ENCODE data around the gene TM6SF1. TPM values are rescaled to one million over a fixed set of nuclear protein-coding genes. Genes with fewer than 3 reads are reported as not detected.
"Not testable (repeated sequence)": the region's sequence is repeated elsewhere in the genome, so short reads cannot be mapped to it uniquely, and the experiment has no call there.

Gene TM6SF1
- total RNA-seq, 4 donors from 2014 or later, result 2.0 to 3.5 (median 2.4) TPM

GRCh38 chr15:83068054-83068453 lies 39.4 kb upstream of the TM6SF1 start:
- no peak for DNase-seq (ENCODE audit: low spot score in 2 of 2)
- intact Hi-C loops (cut with DNase I; ENCODE audit: low total_unique reads), result no loop called here
- 80 to 83% methylated on average over 6 of the region's 6 CpGs for WGBS, 2 donors

DNA sequence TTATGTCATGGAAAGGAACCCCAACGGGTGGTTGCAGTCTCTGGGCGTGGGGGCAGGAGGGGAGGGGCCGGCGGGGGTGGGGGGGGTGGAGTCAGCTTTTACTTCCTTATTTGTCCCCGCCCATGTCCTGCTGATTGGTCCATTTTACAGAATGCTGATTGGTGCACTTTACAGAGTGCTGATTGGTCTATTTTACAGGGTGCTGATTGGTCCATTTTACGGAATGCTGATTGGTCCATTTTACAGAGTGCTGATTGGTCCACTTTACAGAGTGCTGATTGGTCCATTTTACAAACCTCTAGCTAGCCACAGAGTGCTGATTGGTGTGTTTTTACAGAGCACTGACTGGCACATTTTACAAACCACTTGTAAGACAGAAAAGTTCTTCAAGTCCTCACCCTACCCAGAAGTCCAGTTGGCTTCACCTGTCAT lies 38.2 kb upstream of the TM6SF1 start:
- DNase-seq (ENCODE audit: low spot score in 2 of 2); intact Hi-C loops (cut with DNase I; ENCODE audit: low total_unique reads); H3K4me3 ChIP-seq (ENCODE audit: low read depth, poor library complexity, severe bottlenecking): not testable (repeated sequence)
- 51 to 54% methylated on average over 6 of the region's 6 CpGs for WGBS, 2 donors

More at GRCh38 chr15:83068054-83068453, 39.4 kb upstream of the TM6SF1 start:
- no peak overlapping the region for H3K4me3 ChIP-seq (ENCODE audit: low read depth, poor library complexity, severe bottlenecking)
- no peak for TF ChIP-seq POLR2A (IDR thresholded peaks at IDR 0.05)
- no peak for TF ChIP-seq CTCF (IDR thresholded peaks at IDR 0.05)

GRCh38 chr15:83077491-83078230 lies 29.8 kb upstream of the TM6SF1 start:
- H3K4me3 ChIP-seq (ENCODE audit: low read depth, poor library complexity, severe bottlenecking), result no peak overlapping the region
- WGBS, 2 donors, result 51 to 56% methylated on average over 5 of the region's 5 CpGs
- intact Hi-C loops (cut with DNase I; ENCODE audit: low total_unique reads), result no loop called here
- DNase-seq (ENCODE audit: low spot score in 2 of 2), result no peak
- TF ChIP-seq POLR2A (IDR thresholded peaks at IDR 0.05), result no peak
- TF ChIP-seq CTCF (IDR thresholded peaks at IDR 0.05), result no peak

- no peak for TF ChIP-seq POLR2A (IDR thresholded peaks at IDR 0.05)
- TF ChIP-seq CTCF (IDR thresholded peaks at IDR 0.05), result no peak
- DNase-seq (ENCODE audit: low spot score in 2 of 2), result no peak
- 67% methylated on average over 7 of the region's 7 CpGs for WGBS, 2 donors
- no peak overlapping the region for H3K4me3 ChIP-seq (ENCODE audit: low read depth, poor library complexity, severe bottlenecking)
- intact Hi-C loops (cut with DNase I; ENCODE audit: low total_unique reads), result no loop called here
Observed at GRCh38 chr15:83078712-83079111, 28.7 kb upstream of the TM6SF1 start.

DNA sequence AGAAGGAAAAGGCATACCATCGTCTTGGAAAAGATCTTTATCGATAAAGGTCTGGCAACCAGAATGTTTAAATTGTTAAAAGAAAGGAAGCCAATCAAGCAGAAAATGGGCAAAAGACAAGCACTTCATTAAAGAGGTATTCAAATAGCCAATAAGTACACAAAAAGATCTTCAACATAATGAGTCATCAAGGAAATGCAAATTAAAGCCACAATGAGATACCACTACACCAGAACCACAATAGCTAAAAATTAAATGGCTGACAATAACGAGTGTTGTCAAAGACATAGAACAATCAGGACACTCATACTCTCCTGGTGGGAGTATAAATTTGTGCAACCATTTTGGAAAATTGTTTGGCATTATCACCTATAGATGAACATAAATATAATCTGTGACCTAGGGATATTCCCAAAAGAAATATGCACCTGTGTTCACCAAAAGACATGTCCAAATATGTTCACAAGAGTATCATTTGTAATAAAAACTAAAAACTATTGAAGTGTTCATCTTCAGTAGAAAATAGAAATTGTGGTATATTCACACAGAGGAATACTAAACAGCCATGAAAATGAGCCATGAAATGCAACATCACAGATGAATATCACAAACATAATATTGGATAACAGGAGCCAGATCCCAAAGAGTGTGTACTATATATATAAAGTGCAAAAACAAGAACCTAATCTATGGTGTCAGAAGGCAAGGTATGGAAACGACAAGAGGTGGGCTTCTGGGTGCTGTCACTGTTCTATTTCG lies 26.0 kb upstream of the TM6SF1 start:
- intact Hi-C loops (cut with DNase I; ENCODE audit: low total_unique reads), result no loop called here
- TF ChIP-seq POLR2A (IDR thresholded peaks at IDR 0.05) (no peak), CTCF (IDR thresholded peaks at IDR 0.05) (no peak)
- WGBS, 2 donors, result 73 to 79% methylated on average over 5 of the region's 5 CpGs

GRCh38 chr15:83082730-83083386 lies 24.6 kb upstream of the TM6SF1 start:
- no peak overlapping the region for H3K4me3 ChIP-seq (ENCODE audit: low read depth, poor library complexity, severe bottlenecking)
- TF ChIP-seq CTCF (IDR thresholded peaks at IDR 0.05), result no peak
- TF ChIP-seq POLR2A (IDR thresholded peaks at IDR 0.05), result no peak
- intact Hi-C loops (cut with DNase I; ENCODE audit: low total_unique reads), result no loop called here
- 68 to 77% methylated on average over 5 of the region's 5 CpGs for WGBS, 2 donors
- no peak for DNase-seq (ENCODE audit: low spot score in 2 of 2)

More for the DNA sequence above, 26.0 kb upstream of the TM6SF1 start:
- no peak overlapping the region for H3K4me3 ChIP-seq (ENCODE audit: low read depth, poor library complexity, severe bottlenecking)
- no peak for DNase-seq (ENCODE audit: low spot score in 2 of 2)

GRCh38 chr15:83085461-83085860 lies 22.0 kb upstream of the TM6SF1 start:
- WGBS, 2 donors, result 82 to 89% methylated on average over 3 of the region's 3 CpGs
- intact Hi-C loops (cut with DNase I; ENCODE audit: low total_unique reads); H3K4me3 ChIP-seq (ENCODE audit: low read depth, poor library complexity, severe bottlenecking); DNase-seq (ENCODE audit: low spot score in 2 of 2): not testable (repeated sequence)

DNA sequence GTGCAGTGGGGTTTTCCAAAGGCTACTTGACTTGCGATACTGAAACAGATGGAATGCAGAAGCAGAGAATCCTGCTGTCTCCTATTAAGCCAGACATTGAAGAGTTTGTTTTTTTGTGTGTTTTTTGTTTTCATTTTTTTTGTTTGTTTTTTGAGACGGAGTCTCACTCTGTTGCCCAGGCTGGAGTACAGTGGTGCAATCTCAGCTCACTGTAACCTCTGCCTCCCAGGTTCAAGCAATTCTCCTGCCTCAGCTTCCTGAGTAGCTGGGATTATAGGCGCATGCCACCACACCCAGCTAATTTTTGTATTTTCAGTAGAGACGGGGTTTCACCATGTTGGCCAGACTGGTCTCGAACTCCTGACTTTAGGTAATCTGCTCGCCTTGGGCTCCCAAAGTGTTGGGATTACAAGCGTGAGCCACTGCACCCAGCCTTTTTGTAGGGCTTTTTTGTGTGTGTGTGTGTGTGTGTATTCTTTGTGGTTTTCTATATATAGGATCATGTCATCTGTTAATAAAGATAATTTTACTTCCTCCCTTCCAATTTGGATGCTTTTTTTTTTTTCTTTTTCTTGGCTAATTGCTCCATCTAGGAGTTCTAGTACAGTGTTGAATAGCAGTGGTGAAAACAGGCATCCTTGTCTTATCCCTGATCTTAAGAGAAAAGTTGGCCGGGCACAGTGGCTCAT lies 21.4 kb upstream of the TM6SF1 start:
- intact Hi-C loops (cut with DNase I; ENCODE audit: low total_unique reads); H3K4me3 ChIP-seq (ENCODE audit: low read depth, poor library complexity, severe bottlenecking); DNase-seq (ENCODE audit: low spot score in 2 of 2): not testable (repeated sequence)
- 80 to 89% methylated on average over 8 of the region's 8 CpGs for WGBS, 2 donors

All from lower leg skin (tissue), 4 donors.